ENCODE measurements around the gene TMEM183A. TPM values are rescaled to one million over a fixed set of nuclear protein-coding genes. Genes with fewer than 3 reads are reported as not detected.

The TMEM183A gene
- total RNA-seq, 3 donors from 2014 or later, result 73.9 to 108 (median 93.2) TPM

GRCh38 chr1:203052601-203053000 is 45.4 kb downstream of the TMEM183A start:
- H3K4me1 ChIP-seq (ENCODE audit: low read depth), result no peaks in the 10 kb centered on the region
- TF ChIP-seq CTCF (IDR thresholded peaks at IDR 0.05), result no peak
- intact Hi-C loops (cut with DNase I, micrococcal nuclease), result no loop called here
- DNase-seq (no peak), ATAC-seq (no peak)
- no peaks in the 10 kb centered on the region for H3K36me3 ChIP-seq (ENCODE audit: low read depth)
- no peak overlapping the region for H3K4me3 ChIP-seq
- H3K9me3 ChIP-seq, result no peaks in the 10 kb centered on the region

GRCh38 chr1:203054184-203054583 is 47.0 kb downstream of the TMEM183A start:
- intact Hi-C loops (cut with DNase I, micrococcal nuclease), result no loop called here
- ATAC-seq, result no peak

DNA sequence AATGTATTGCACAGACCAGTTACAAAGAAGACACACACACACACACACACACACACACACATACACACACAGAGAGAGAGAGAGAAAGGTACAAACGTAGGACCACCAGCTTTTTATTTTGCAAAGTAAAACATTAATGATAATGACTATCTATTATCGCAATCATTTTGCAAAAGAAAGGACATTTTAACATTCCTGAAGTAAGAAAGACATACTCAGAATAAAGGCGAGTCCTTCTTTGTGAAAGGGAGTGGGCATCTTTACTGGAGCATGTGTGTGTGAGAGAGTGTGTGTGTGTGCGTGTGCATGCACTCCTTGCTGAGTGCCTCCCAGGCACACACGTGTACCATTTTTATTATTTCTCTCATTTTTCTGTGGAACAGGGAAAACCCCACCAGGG is 47.5 kb downstream of the TMEM183A start:
- DNase-seq (no peak), ATAC-seq (no peak)
- no peak for TF ChIP-seq CTCF (IDR thresholded peaks at IDR 0.05)
- Histone ChIP-seq H3K4me3 (no peak overlapping the region), H3K36me3 (ENCODE audit: low read depth) (no peaks in the 10 kb centered on the region), H3K4me1 (ENCODE audit: low read depth) (no peaks in the 10 kb centered on the region), H3K9me3 (no peaks in the 10 kb centered on the region)
- intact Hi-C loops (cut with DNase I, micrococcal nuclease), result no loop called here

More at GRCh38 chr1:203054184-203054583, 47.0 kb downstream of the TMEM183A start:
- no peak overlapping the region for H3K4me3 ChIP-seq
- DNase-seq, result no peak
- no peaks in the 10 kb centered on the region for H3K36me3 ChIP-seq (ENCODE audit: low read depth)
- no peak for TF ChIP-seq CTCF (IDR thresholded peaks at IDR 0.05)
- H3K4me1 ChIP-seq (ENCODE audit: low read depth), result no peaks in the 10 kb centered on the region
- H3K9me3 ChIP-seq, result no peaks in the 10 kb centered on the region

DNA sequence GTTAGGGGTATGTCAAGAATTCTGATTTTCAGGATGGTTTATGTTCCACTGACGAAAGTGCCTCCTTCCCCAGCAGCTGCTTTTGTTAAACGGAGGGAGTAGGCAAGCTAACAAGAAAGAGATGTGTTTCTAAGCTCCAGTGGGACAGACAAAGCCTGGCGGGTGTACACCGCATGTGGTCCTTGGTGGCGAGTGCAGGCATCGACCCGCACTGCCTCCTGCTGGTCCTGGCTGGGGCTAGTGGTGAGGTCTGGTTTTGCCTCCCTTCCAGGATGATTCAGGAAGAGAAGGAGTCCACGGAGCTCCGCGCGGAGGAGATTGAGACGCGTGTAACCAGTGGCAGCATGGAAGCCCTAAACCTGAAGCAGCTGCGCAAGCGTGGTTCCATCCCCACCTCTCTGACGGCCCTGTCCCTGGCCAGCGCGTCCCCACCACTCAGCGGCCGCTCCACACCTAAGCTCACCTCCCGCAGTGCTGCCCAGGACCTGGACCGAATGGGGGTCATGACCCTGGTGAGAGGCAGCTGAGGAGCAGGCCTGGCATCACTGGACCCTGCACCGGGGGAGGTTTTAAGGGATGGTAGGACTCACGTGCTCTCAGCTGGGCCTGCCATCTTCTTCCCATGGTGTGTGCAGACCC is 48.1 kb downstream of the TMEM183A start:
- intact Hi-C loops (cut with DNase I, micrococcal nuclease), result no loop called here
- no peak for DNase-seq
- H3K4me1 ChIP-seq (ENCODE audit: low read depth), result no peaks in the 10 kb centered on the region
- H3K4me3 ChIP-seq, result no peak overlapping the region
- H3K36me3 ChIP-seq (ENCODE audit: low read depth), result no peaks in the 10 kb centered on the region
- no peaks in the 10 kb centered on the region for H3K9me3 ChIP-seq
- TF ChIP-seq CTCF (IDR thresholded peaks at IDR 0.05), result no peak
- no peak for ATAC-seq

DNA sequence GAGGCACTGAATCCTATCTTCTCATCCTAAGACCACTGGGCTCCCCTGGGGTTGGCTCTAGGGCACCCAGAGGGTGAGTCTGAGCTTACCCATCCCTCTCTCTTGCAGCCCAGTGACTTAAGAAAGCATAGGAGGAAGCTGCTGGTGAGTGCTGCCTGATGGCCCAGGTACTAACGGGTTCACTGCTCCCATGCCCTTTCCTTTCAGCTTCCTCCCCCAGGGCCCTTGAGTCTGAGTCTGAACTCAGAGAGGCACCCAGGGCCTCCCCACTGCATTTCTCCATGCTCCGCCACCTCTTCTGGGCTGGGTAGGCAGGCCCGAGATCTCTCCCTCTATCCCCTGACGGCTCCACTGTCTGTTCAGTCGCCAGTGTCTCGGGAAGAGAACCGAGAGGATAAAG is 48.8 kb downstream of the TMEM183A start:
- no peak for ATAC-seq
- Histone ChIP-seq H3K36me3 (ENCODE audit: low read depth) (no peaks in the 10 kb centered on the region), H3K4me3 (no peak overlapping the region), H3K4me1 (ENCODE audit: low read depth) (no peaks in the 10 kb centered on the region), H3K9me3 (no peaks in the 10 kb centered on the region)
- intact Hi-C loops (cut with DNase I, micrococcal nuclease), result no loop called here
- TF ChIP-seq CTCF (IDR thresholded peaks at IDR 0.05), result no peak
- DNase-seq, result no peak

DNA sequence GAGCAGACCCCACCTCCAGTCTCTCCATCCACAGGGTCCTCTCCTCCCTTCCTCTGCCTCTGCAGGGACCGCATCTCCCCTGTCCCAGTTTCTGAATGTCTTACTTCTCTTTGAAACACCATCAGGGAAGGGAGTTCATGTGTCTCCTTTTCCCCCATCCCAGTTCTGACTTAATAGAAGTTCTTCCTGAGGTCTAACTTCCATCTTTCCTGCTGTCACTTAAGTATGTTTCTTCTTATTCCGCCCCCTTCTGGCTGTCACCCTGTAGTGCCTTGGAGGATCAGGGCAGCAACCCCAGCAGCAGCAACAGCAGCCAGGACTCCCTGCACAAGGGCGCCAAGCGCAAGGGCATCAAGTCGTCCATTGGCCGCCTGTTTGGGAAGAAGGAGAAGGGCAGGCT is 49.3 kb downstream of the TMEM183A start:
- no peak for TF ChIP-seq CTCF (IDR thresholded peaks at IDR 0.05)
- intact Hi-C loops (cut with DNase I, micrococcal nuclease), result no loop called here
- ATAC-seq, result no peak
- Histone ChIP-seq H3K4me1 (ENCODE audit: low read depth) (no peaks in the 10 kb centered on the region), H3K9me3 (no peaks in the 10 kb centered on the region), H3K4me3 (no peak overlapping the region), H3K36me3 (ENCODE audit: low read depth) (no peaks in the 10 kb centered on the region)
- DNase-seq, result no peak

All from mucosa of descending colon (tissue), 3 donors.